ENCODE results near the gene FGD2. TPM values are rescaled to one million over a fixed set of nuclear protein-coding genes. Genes with fewer than 3 reads are reported as not detected.
A peak's percentile ranks its signal among the peaks of the same experiment; 100 is the strongest.

Gene FGD2
- total RNA-seq, 4 donors from 2014 or later, result 0.39 to 6.2 (median 5.0) TPM

GRCh38 chr6:36963451-36964290 is 41.8 kb upstream of the FGD2 start:
- intact Hi-C loops (cut with DNase I; ENCODE audit: low total_unique reads), result no loop called here
- DNase-seq (no peak), ATAC-seq (no peak)
- Histone ChIP-seq H3K27ac (no peak overlapping the region), H3K4me1 (peaks cover 0 to 4% of the 10 kb centered on the region in 2 donors), H3K36me3 (peaks cover 0 to 16% of the 10 kb centered on the region in 2 donors), H3K27me3 (no peaks in the 10 kb centered on the region), H3K4me3 (no peak overlapping the region), H3K9me3 (no peaks in the 10 kb centered on the region)
- in situ Hi-C loops (cut with MboI; ENCODE audit: low sequenced_read_pairs in 4 of 4), result no loop called here
- TF ChIP-seq POLR2A (IDR thresholded peaks at IDR 0.05), result no peak
- TF ChIP-seq, protein P1, sequence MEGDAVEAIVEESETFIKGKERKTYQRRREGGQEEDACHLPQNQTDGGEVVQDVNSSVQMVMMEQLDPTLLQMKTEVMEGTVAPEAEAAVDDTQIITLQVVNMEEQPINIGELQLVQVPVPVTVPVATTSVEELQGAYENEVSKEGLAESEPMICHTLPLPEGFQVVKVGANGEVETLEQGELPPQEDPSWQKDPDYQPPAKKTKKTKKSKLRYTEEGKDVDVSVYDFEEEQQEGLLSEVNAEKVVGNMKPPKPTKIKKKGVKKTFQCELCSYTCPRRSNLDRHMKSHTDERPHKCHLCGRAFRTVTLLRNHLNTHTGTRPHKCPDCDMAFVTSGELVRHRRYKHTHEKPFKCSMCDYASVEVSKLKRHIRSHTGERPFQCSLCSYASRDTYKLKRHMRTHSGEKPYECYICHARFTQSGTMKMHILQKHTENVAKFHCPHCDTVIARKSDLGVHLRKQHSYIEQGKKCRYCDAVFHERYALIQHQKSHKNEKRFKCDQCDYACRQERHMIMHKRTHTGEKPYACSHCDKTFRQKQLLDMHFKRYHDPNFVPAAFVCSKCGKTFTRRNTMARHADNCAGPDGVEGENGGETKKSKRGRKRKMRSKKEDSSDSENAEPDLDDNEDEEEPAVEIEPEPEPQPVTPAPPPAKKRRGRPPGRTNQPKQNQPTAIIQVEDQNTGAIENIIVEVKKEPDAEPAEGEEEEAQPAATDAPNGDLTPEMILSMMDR (IDR thresholded peaks at IDR 0.05 in 4 of 5, conservative IDR thresholded peaks at IDR 0.05 in 1 of 5), result no peak

- H3K9me3 ChIP-seq, result no peaks in the 10 kb centered on the region
- no peak overlapping the region for H3K4me3 ChIP-seq
- DNase-seq (no peak), ATAC-seq (no peak)
- peaks cover 0 to 4% of the 10 kb centered on the region in 2 donors for H3K4me1 ChIP-seq
- H3K36me3 ChIP-seq, result peaks cover 0 to 22% of the 10 kb centered on the region in 2 donors
- TF ChIP-seq, protein P1 (IDR thresholded peaks at IDR 0.05 in 4 of 5, conservative IDR thresholded peaks at IDR 0.05 in 1 of 5), result no peak
- TF ChIP-seq POLR2A (IDR thresholded peaks at IDR 0.05), result no peak
- intact Hi-C loops (cut with DNase I; ENCODE audit: low total_unique reads) (no loop called here), in situ Hi-C loops (cut with MboI; ENCODE audit: low sequenced_read_pairs in 4 of 4) (no loop called here)
- no peak overlapping the region for H3K27ac ChIP-seq
- no peaks in the 10 kb centered on the region for H3K27me3 ChIP-seq
Measured at GRCh38 chr6:36964349-36964748, 41.1 kb upstream of the FGD2 start.

GRCh38 chr6:36964908-36965307 is 40.5 kb upstream of the FGD2 start:
- intact Hi-C loops (cut with DNase I; ENCODE audit: low total_unique reads), result no loop called here
- in situ Hi-C loops (cut with MboI; ENCODE audit: low sequenced_read_pairs in 4 of 4), result no loop called here

GRCh38 chr6:36967301-36967700 is 38.2 kb upstream of the FGD2 start:
- Histone ChIP-seq H3K27me3 (no peaks in the 10 kb centered on the region), H3K36me3 (peaks cover 0 to 52% of the 10 kb centered on the region in 2 donors), H3K27ac (no peak overlapping the region), H3K4me1 (peaks cover 0 to 4% of the 10 kb centered on the region in 2 donors), H3K9me3 (no peaks in the 10 kb centered on the region), H3K4me3 (no peak overlapping the region)
- DNase-seq (no peak), ATAC-seq (peak in 1 of 2 donors; percentile 45)
- in situ Hi-C loops (cut with MboI; ENCODE audit: low sequenced_read_pairs in 4 of 4) (no loop called here), intact Hi-C loops (cut with DNase I; ENCODE audit: low total_unique reads) (no loop called here)
- TF ChIP-seq, protein P1 (IDR thresholded peaks at IDR 0.05 in 4 of 5, conservative IDR thresholded peaks at IDR 0.05 in 1 of 5), result no peak
- TF ChIP-seq POLR2A (IDR thresholded peaks at IDR 0.05), result no peak

More at GRCh38 chr6:36964908-36965307, 40.5 kb upstream of the FGD2 start:
- no peaks in the 10 kb centered on the region for H3K27me3 ChIP-seq
- ATAC-seq, result no peak
- peaks cover 0 to 28% of the 10 kb centered on the region in 2 donors for H3K36me3 ChIP-seq
- H3K4me1 ChIP-seq, result peaks cover 0 to 4% of the 10 kb centered on the region in 2 donors
- TF ChIP-seq, protein P1 (IDR thresholded peaks at IDR 0.05 in 4 of 5, conservative IDR thresholded peaks at IDR 0.05 in 1 of 5), result no peak
- TF ChIP-seq POLR2A (IDR thresholded peaks at IDR 0.05), result no peak
- H3K4me3 ChIP-seq, result no peak overlapping the region
- no peak for DNase-seq
- H3K9me3 ChIP-seq, result no peaks in the 10 kb centered on the region
- no peak overlapping the region for H3K27ac ChIP-seq

Measured in gastrocnemius medialis (tissue), 4 donors.